NCI-H2081 treated with DMSO at 0.1 percent for 48 hours (cell line): Measurements from ENCODE around the gene BCAP29.
"Not testable (repeated sequence)": the region's sequence is repeated elsewhere in the genome, so short reads cannot be mapped to it uniquely, and the experiment has no call there.

Experiments used
- DNase-seq: peaks from one replicate; lab custom pipeline; 2025; lab: John Stamatoyannopoulos, UW

BCAP29 gene

GRCh38 chr7:107579885-107580715, at the start of gene BCAP29:
TSS of gene BCAP29 (plus strand) at chr7:107580246. CDS start at chr7:107580773, 527 bp downstream.
- DNase-seq = no peak

GRCh38 chr7:107530751-107531150, 49.3 kb upstream of the BCAP29 start:
- DNase-seq = no peak

- DNase-seq = no peak
These were observed 45.9 kb upstream of the BCAP29 start for GRCh38 chr7:107534139-107534538.

- not testable (repeated sequence) for DNase-seq
These were observed 42.8 kb upstream of the BCAP29 start for GRCh38 chr7:107537228-107537627.

- peak; percentile 88 for DNase-seq
These were observed 42.0 kb upstream of the BCAP29 start for GRCh38 chr7:107538001-107538400.

- DNase-seq = no peak
These were observed 36.6 kb upstream of the BCAP29 start for GRCh38 chr7:107543338-107543993.

GRCh38 chr7:107544848-107545591, 35.0 kb upstream of the BCAP29 start:
- DNase-seq = no peak

GRCh38 chr7:107551936-107552335, 28.1 kb upstream of the BCAP29 start:
- no peak for DNase-seq

GRCh38 chr7:107555893-107556292, 24.2 kb upstream of the BCAP29 start:
- DNase-seq = no peak

GRCh38 chr7:107559864-107560263, 20.2 kb upstream of the BCAP29 start:
- no peak for DNase-seq

GRCh38 chr7:107560898-107561516, 19.0 kb upstream of the BCAP29 start:
- DNase-seq = no peak

GRCh38 chr7:107563081-107563774, 16.8 kb upstream of the BCAP29 start:
- no peak for DNase-seq

GRCh38 chr7:107563775-107564552, 16.1 kb upstream of the BCAP29 start, which contains the start of the genes COG5 and DUS4L:
TSS of gene COG5 (minus strand) at chr7:107563920. CDS start at chr7:107563896, 24 bp downstream.
TSS of gene DUS4L (plus strand) at chr7:107563971. CDS start at chr7:107567071, 3,100 bp downstream.
- peak; percentile 36 for DNase-seq

- no peak for DNase-seq
These were observed 15.3 kb upstream of the BCAP29 start for GRCh38 chr7:107564553-107565298.

- no peak for DNase-seq
These were observed 9.7 kb upstream of the BCAP29 start for GRCh38 chr7:107570298-107570697.

- no peak for DNase-seq
These were observed 6.5 kb upstream of the BCAP29 start for GRCh38 chr7:107573537-107573936.

GRCh38 chr7:107579554-107579884, 527 bp upstream of the BCAP29 start:
- no peak for DNase-seq

GRCh38 chr7:107580716-107581383, 804 bp downstream of the BCAP29 start:
- DNase-seq = no peak

- no peak for DNase-seq
These were observed 1.5 kb downstream of the BCAP29 start for GRCh38 chr7:107581387-107582013.
